ENCODE data around the gene CRYGC.

CRYGC gene

DNA sequence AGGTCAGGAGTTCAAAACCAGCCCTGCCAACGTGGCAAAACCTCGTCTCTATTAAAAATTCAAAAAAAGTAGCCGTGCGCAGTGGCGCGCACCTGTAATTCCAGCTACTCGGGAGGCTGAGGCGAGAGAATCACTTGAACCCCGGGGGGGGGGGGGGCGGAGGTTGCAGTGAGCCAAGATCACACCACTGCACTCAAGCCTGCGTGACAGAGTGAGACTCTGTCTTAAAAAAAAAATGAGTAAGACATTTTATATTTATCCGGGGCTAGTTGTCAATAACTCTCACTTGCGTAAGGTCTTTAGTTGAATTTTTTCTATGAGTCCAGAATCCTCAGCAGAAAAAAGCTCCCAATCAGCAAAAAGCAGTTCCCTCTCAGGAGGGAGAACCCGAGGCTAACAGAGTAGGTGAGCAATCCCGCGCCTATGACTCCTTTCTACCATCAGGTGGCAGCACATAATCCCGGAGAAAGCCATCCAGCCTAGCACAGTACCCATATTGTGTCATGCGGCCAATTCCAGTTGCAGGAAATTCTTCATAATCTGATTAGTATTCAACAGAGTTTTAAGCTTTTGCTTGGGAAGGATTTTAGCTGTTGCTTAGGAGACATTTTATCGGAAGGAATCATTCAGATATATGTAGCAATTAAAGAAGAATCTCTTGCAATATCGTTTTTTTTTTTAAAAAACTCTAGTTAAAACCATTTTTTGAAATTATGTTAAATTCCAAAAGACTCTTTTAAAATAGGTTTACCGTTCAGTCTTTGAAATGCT lies 45.6 kb upstream of the CRYGC start:
- peaks cover 10% of the 10 kb centered on the region; the same call in 1 of the 2 replicates for H3K27me3 ChIP-seq (ENCODE audit: control insufficient read depth, low read length)
- H3K4me1 ChIP-seq (ENCODE audit: control insufficient read depth, low read length): no peaks in the 10 kb centered on the region
- no peaks in the 10 kb centered on the region for H3K9me3 ChIP-seq (ENCODE audit: control insufficient read depth, insufficient read depth, low read length)
- no peak for TF ChIP-seq EZH2phosphoT487 (IDR thresholded peaks at IDR 0.05; ENCODE audit: borderline replicate concordance, low read length)
- TF ChIP-seq, protein P1, sequence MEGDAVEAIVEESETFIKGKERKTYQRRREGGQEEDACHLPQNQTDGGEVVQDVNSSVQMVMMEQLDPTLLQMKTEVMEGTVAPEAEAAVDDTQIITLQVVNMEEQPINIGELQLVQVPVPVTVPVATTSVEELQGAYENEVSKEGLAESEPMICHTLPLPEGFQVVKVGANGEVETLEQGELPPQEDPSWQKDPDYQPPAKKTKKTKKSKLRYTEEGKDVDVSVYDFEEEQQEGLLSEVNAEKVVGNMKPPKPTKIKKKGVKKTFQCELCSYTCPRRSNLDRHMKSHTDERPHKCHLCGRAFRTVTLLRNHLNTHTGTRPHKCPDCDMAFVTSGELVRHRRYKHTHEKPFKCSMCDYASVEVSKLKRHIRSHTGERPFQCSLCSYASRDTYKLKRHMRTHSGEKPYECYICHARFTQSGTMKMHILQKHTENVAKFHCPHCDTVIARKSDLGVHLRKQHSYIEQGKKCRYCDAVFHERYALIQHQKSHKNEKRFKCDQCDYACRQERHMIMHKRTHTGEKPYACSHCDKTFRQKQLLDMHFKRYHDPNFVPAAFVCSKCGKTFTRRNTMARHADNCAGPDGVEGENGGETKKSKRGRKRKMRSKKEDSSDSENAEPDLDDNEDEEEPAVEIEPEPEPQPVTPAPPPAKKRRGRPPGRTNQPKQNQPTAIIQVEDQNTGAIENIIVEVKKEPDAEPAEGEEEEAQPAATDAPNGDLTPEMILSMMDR (IDR thresholded peaks at IDR 0.05; ENCODE audit: low read depth, low read length, poor library complexity, severe bottlenecking): peak; percentile 81
- no peak overlapping the region for H3K4me2 ChIP-seq (ENCODE audit: low read length)
- no peak overlapping the region for H3K27ac ChIP-seq (ENCODE audit: low read depth, low read length)
- H3K9me2 ChIP-seq (replicated peaks; ENCODE audit: control insufficient read depth, low read length): no peaks in the 10 kb centered on the region
- no peaks in the 10 kb centered on the region for H3K79me2 ChIP-seq (ENCODE audit: control insufficient read depth, low read length)
- H3K4me3 ChIP-seq (ENCODE audit: low read length): no peak overlapping the region
- H3K36me3 ChIP-seq (ENCODE audit: control insufficient read depth, low read length): no peaks in the 10 kb centered on the region
- H3F3A ChIP-seq (ENCODE audit: control insufficient read depth, insufficient read depth): no peaks in the 10 kb centered on the region
- no peaks in the 10 kb centered on the region for H4K20me1 ChIP-seq (ENCODE audit: control insufficient read depth, insufficient read depth, low read depth, low read length)

DNA sequence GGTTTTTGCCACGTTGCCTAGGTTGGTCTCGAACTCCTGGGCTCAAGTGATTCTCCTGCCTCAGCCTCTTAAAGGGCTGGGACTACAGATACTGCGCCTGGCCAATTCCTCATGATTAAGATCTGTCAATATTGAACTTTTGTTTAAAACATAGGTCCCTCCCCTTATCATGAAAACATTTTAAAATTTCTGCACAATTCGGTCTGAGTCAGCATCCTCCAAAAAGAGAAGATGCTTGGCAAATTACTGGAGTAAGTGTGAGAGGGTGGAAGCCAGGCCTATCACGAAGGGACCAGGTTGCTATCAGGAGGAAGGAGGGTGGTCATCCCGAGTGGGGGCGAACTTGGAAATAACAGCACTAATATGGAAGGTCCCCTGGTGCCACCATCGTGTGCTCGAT lies 44.5 kb upstream of the CRYGC start:
- no peak for TF ChIP-seq EZH2phosphoT487 (IDR thresholded peaks at IDR 0.05; ENCODE audit: borderline replicate concordance, low read length)
- TF ChIP-seq, protein P1 (IDR thresholded peaks at IDR 0.05; ENCODE audit: low read depth, low read length, poor library complexity, severe bottlenecking): no peak
- H3K9me3 ChIP-seq (ENCODE audit: control insufficient read depth, insufficient read depth, low read length): no peaks in the 10 kb centered on the region

DNA sequence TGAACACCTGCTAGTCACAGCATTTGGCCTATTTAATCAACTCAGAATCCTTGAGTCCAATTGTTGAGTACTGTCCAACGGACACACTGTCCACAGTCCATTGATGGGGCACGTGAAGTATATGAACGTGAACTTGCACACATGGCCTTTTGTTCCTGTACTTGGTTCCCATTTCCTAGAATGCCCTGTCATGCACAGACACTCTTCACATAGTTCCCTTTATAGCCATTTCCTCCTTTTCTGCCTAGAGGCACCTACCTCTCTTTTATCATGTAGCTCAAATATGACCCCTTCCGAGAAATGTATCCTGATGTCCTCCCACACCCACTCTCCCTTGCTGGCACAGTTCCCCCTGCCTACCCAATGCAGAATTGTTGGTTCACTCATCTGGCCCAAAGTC lies 42.5 kb upstream of the CRYGC start:
- H3K27me3 ChIP-seq (ENCODE audit: control insufficient read depth, low read length): peaks cover 13% of the 10 kb centered on the region; the same call in 1 of the 2 replicates
- no peaks in the 10 kb centered on the region for H3F3A ChIP-seq (ENCODE audit: control insufficient read depth, insufficient read depth)
- H3K9me2 ChIP-seq (replicated peaks; ENCODE audit: control insufficient read depth, low read length): no peaks in the 10 kb centered on the region
- no peak overlapping the region for H3K4me2 ChIP-seq (ENCODE audit: low read length)
- no peaks in the 10 kb centered on the region for H3K4me1 ChIP-seq (ENCODE audit: control insufficient read depth, low read length)
- no peaks in the 10 kb centered on the region for H3K79me2 ChIP-seq (ENCODE audit: control insufficient read depth, low read length)
- no peak overlapping the region for H3K4me3 ChIP-seq (ENCODE audit: low read length)
- TF ChIP-seq EZH2phosphoT487 (IDR thresholded peaks at IDR 0.05; ENCODE audit: borderline replicate concordance, low read length): no peak
- TF ChIP-seq, protein P1 (IDR thresholded peaks at IDR 0.05; ENCODE audit: low read depth, low read length, poor library complexity, severe bottlenecking): no peak
- no peaks in the 10 kb centered on the region for H4K20me1 ChIP-seq (ENCODE audit: control insufficient read depth, insufficient read depth, low read depth, low read length)
- no peaks in the 10 kb centered on the region for H3K9me3 ChIP-seq (ENCODE audit: control insufficient read depth, insufficient read depth, low read length)
- no peaks in the 10 kb centered on the region for H3K36me3 ChIP-seq (ENCODE audit: control insufficient read depth, low read length)
- H3K27ac ChIP-seq (ENCODE audit: low read depth, low read length): no peak overlapping the region

More for the DNA sequence above, 44.5 kb upstream of the CRYGC start:
- Histone ChIP-seq H3F3A (ENCODE audit: control insufficient read depth, insufficient read depth) (no peaks in the 10 kb centered on the region), H3K27me3 (ENCODE audit: control insufficient read depth, low read length) (peaks cover 13% of the 10 kb centered on the region; the same call in 1 of the 2 replicates), H3K4me3 (ENCODE audit: low read length) (no peak overlapping the region), H3K4me2 (ENCODE audit: low read length) (no peak overlapping the region), H3K27ac (ENCODE audit: low read depth, low read length) (no peak overlapping the region), H3K9me2 (replicated peaks; ENCODE audit: control insufficient read depth, low read length) (no peaks in the 10 kb centered on the region), H3K79me2 (ENCODE audit: control insufficient read depth, low read length) (no peaks in the 10 kb centered on the region), H3K4me1 (ENCODE audit: control insufficient read depth, low read length) (no peaks in the 10 kb centered on the region), H4K20me1 (ENCODE audit: control insufficient read depth, insufficient read depth, low read depth, low read length) (no peaks in the 10 kb centered on the region), H3K36me3 (ENCODE audit: control insufficient read depth, low read length) (no peaks in the 10 kb centered on the region)
